Measurements from ENCODE around the gene GPR183. TPM values are rescaled to one million over a fixed set of nuclear protein-coding genes. Genes with fewer than 3 reads are reported as not detected.

Gene GPR183
- total and polyA plus RNA-seq, 10 of the 15 experiments (the other 5 are each of a cell fraction or from before 2014, with no cell fraction given), result 134 to 669 (median 225) TPM

GRCh38 chr13:99322297-99323103 lies 15.3 kb upstream of the GPR183 start (continued):
- TF ChIP-seq TCF7 (IDR thresholded peaks at IDR 0.05; ENCODE audit: borderline replicate concordance) (peak; percentile 71; the same call in 1 of the 2 replicates), GATAD2B (conservative IDR thresholded peaks at IDR 0.05; ENCODE audit: low read depth) (peak; percentile 65; the same call in 1 of the 2 replicates), CEBPZ (IDR thresholded peaks at IDR 0.05; ENCODE audit: low read depth, low read length) (no peak), DPF2 (IDR thresholded peaks at IDR 0.05) (peak; percentile 93), ATF3 (IDR thresholded peaks at IDR 0.05; ENCODE audit: borderline replicate concordance, extremely low read depth, low read depth, low read length) (no peak), FOXM1 (IDR thresholded peaks at IDR 0.05; ENCODE audit: low read depth, low read length) (peak; percentile 98), MTA2 (IDR thresholded peaks at IDR 0.05; ENCODE audit: low read depth) (peak; percentile 95), CUX1 (IDR thresholded peaks at IDR 0.05; ENCODE audit: insufficient replicate concordance, low read depth, low read length) (peak; percentile 15), CREB1 (IDR thresholded peaks at IDR 0.05; ENCODE audit: low read depth) (peak; percentile 32; the same call in 1 of the 2 replicates), KAT2A (conservative IDR thresholded peaks at IDR 0.05; ENCODE audit: control insufficient read depth, low read depth, low read length) (no peak), PKNOX1 (IDR thresholded peaks at IDR 0.05) (0 out of 2 replicates have a peak, but pooled peaks have one; percentile 12), HCFC1 (IDR thresholded peaks at IDR 0.05; ENCODE audit: low read length) (no peak), ETV6 (conservative IDR thresholded peaks at IDR 0.05 in 1 of 2, IDR thresholded peaks at IDR 0.05 in 1 of 2; ENCODE audit: borderline replicate concordance in 1 of 2, low read depth in 1 of 2) (peak in 1 of 2 experiments; percentile 63; a peak in 1 of 4 replicates), ATF7 (IDR thresholded peaks at IDR 0.05; ENCODE audit: low read depth) (peak; percentile 91), ESRRA (IDR thresholded peaks at IDR 0.05; ENCODE audit: low read length) (no peak), BCL3 (IDR thresholded peaks at IDR 0.05; ENCODE audit: borderline replicate concordance, insufficient read depth, low read depth, low read length, poor library complexity, severe bottlenecking) (peak; percentile 95), SP1 (IDR thresholded peaks at IDR 0.05; ENCODE audit: low read depth, low read length) (peak; percentile 40)

Measured in GM12878 (cell line).